Smooth muscle cell (in vitro differentiated cells): ENCODE measurements around the gene PSTPIP2. TPM values are rescaled to one million over a fixed set of nuclear protein-coding genes. Genes with fewer than 3 reads are reported as not detected.

ENCODE experiments used
- DNase-seq: peaks from one replicate; lab custom pipeline; 2025; ENCODE audit not compliant: unreplicated experiment; lab: John Stamatoyannopoulos, UW
- H2AFZ ChIP-seq: fragments of 200-600 bp; sonication (generic); 2 replicates; pipeline ENCODE4 v1.6.0; 2016; ENCODE audit warnings: antibody characterized with exemption, low read depth, mild to moderate bottlenecking
- H3F3A ChIP-seq: fragments of 200-600 bp; sonication (generic); 2 replicates; pipeline ENCODE4 v1.6.0; 2017; ENCODE audit warnings: antibody characterized with exemption, low read depth
- H3K27ac ChIP-seq: fragments of 200-600 bp; sonication (generic); 2 replicates; pipeline ENCODE4 v1.5.1; 2016; ENCODE audit warnings: low read depth, mild to moderate bottlenecking
- H3K27me3 ChIP-seq: fragments of 200-600 bp; sonication (generic); 2 replicates; pipeline ENCODE4 v1.6.1; 2016; ENCODE audit warnings: low read depth, mild to moderate bottlenecking
- H3K36me3 ChIP-seq: fragments of 200-600 bp; sonication (generic); 2 replicates; pipeline ENCODE4 v1.5.1; 2016; ENCODE audit warnings: low read depth
- H3K4me1 ChIP-seq: fragments of 200-600 bp; sonication (generic); 2 replicates; pipeline ENCODE4 v1.5.1; 2016; ENCODE audit warnings: low read depth
- H3K4me2 ChIP-seq: fragments of 200-600 bp; sonication (generic); 2 replicates; pipeline ENCODE4 v1.6.0; 2016; ENCODE audit warnings: mild to moderate bottlenecking
- H3K4me3 ChIP-seq: fragments of 200-600 bp; sonication (generic); 2 replicates; pipeline ENCODE4 v1.5.1; 2016; ENCODE audit warnings: mild to moderate bottlenecking
- H3K79me2 ChIP-seq: fragments of 200-600 bp; sonication (generic); 2 replicates; pipeline ENCODE4 v1.6.0; 2016; ENCODE audit warnings: low read depth, mild to moderate bottlenecking
- H3K9ac ChIP-seq: fragments of 200-600 bp; sonication (generic); 2 replicates; pipeline ENCODE4 v1.6.0; 2016; ENCODE audit warnings: low read depth
- H3K9me3 ChIP-seq: fragments of 200-600 bp; sonication (generic); replicated peaks from 2 replicates; pipeline ENCODE4 v1.5.1; 2016; ENCODE audit warnings: low read depth
- H4K20me1 ChIP-seq: fragments of 200-600 bp; sonication (generic); 2 replicates; pipeline ENCODE4 v1.6.0; 2016; ENCODE audit warnings: low read depth
- CTCF ChIP-seq: fragments of 200-600 bp; sonication (generic); IDR thresholded peaks from 2 replicates; pipeline ENCODE4 v1.5.1; 2017; ENCODE audit warnings: borderline replicate concordance, mild to moderate bottlenecking, antibody characterized with exemption; ENCODE audit not compliant: insufficient read depth, poor library complexity, severe bottlenecking
- WGBS: methylation state at CpG from one replicate; pipeline ENCODE4 v1.1.7; 2016; ENCODE audit warnings: low lambda C conversion rate; 5-methylcytosine and 5-hydroxymethylcytosine counted together
- polyA plus RNA-seq: library from polyadenylated mRNA; unstranded; fragments of >200 nt; fragmentation: Nextera tagmentation; extraction: Ambion mirVana; gene quantifications from 2 replicates; pipeline ENCODE4 v1.2.1, GENCODE V29; 2016
- small RNA-seq: library from RNA; depleted of rRNA; stranded (forward); fragments of <200 nt; gene quantifications from one replicate; pipeline ENCODE3, GENCODE V24; 2014
- total RNA-seq: library from RNA; depleted of rRNA; stranded (reverse); fragments of >200 nt; gene quantifications from 2 replicates; pipeline ENCODE4 v1.2.3, GENCODE V29; 2014

The PSTPIP2 gene
- total and polyA plus RNA-seq, 2 experiments from 2014 or later: 6.5 to 14.0 TPM

- no peak for TF ChIP-seq CTCF
- H3K4me3 ChIP-seq: no peak overlapping the region
- H4K20me1 ChIP-seq: no peaks in the 10 kb centered on the region
- no peak overlapping the region for H2AFZ ChIP-seq
- H3K79me2 ChIP-seq: no peaks in the 10 kb centered on the region
- H3K36me3 ChIP-seq: peaks cover 14% of the 10 kb centered on the region
- 69% methylated on average over 2 of the region's 2 CpGs for WGBS
- no peak overlapping the region for H3K9ac ChIP-seq
- H3K9me3 ChIP-seq: no peaks in the 10 kb centered on the region
- no peaks in the 10 kb centered on the region for H3F3A ChIP-seq
- no peaks in the 10 kb centered on the region for H3K27me3 ChIP-seq
- no peak overlapping the region for H3K27ac ChIP-seq
- H3K4me2 ChIP-seq: no peak overlapping the region
- DNase-seq: no peak
- no peaks in the 10 kb centered on the region for H3K4me1 ChIP-seq
Measured at GRCh38 chr18:45938488-45938935, 133.5 kb downstream of the PSTPIP2 start.

GRCh38 chr18:45935591-45936335 lies 136.3 kb downstream of the PSTPIP2 start:
- Histone ChIP-seq H3K4me3 (no peak overlapping the region), H4K20me1 (no peaks in the 10 kb centered on the region), H3K36me3 (peaks cover 7% of the 10 kb centered on the region), H3K27ac (peak overlapping the region; percentile 67), H3K79me2 (no peaks in the 10 kb centered on the region), H2AFZ (no peak overlapping the region), H3K9me3 (no peaks in the 10 kb centered on the region), H3K27me3 (no peaks in the 10 kb centered on the region), H3F3A (no peaks in the 10 kb centered on the region), H3K9ac (no peak overlapping the region), H3K4me1 (no peaks in the 10 kb centered on the region), H3K4me2 (peak overlapping the region; percentile 47)
- WGBS: 67% methylated on average over 3 of the region's 3 CpGs
- TF ChIP-seq CTCF: no peak
- no peak for DNase-seq

Small RNAs within 50 kb of the gene (small RNA-seq; reads per million reads assigned to genes)
- not detected for gene RN7SKP26
- gene RNU6-1278P: not detected
- gene RNY4P37: not detected

Other genes with a start within 250 kb of the PSTPIP2 start
- 0.09 and 0.58 TPM in 2 replicates for gene SIGLEC15, start 246.6 kb downstream of the PSTPIP2 start, total RNA-seq
- 1.4 and 3.1 TPM in 2 replicates for gene SIGLEC15, start 246.6 kb downstream of the PSTPIP2 start, polyA plus RNA-seq
- 18.5 and 20.8 TPM in 2 replicates for gene EPG5, start 104.9 kb downstream of the PSTPIP2 start, total RNA-seq
- 2.7 and 4.0 TPM in 2 replicates for gene EPG5, start 104.9 kb downstream of the PSTPIP2 start, polyA plus RNA-seq
- gene ATP5F1A, start 26.0 kb upstream of the PSTPIP2 start, total RNA-seq: 432 and 586 TPM in 2 replicates
- 357 and 406 TPM in 2 replicates for gene ATP5F1A, start 26.0 kb upstream of the PSTPIP2 start, polyA plus RNA-seq
- gene HAUS1, start 32.1 kb upstream of the PSTPIP2 start, total RNA-seq: 34.7 and 44.2 TPM in 2 replicates
- gene HAUS1, start 32.1 kb upstream of the PSTPIP2 start, polyA plus RNA-seq: 29.5 and 50.6 TPM in 2 replicates